Stimulated activated CD4-positive, alpha-beta T cell treated with anti-CD3 and anti-CD28 coated beads, Interleukin-12 subunit alpha, Interleukin-12 subunit beta, amount 100 ng/mL, for 24 hours (primary cell): Measurements from ENCODE around the gene POC1A.

Experiments
- DNase-seq, 2 experiments: peaks; one replicate each; pipeline ENCODE4 v3.0.0-alpha.2; 2020; ENCODE audit warnings: low read depth in 2 of 2

The POC1A gene

DNA sequence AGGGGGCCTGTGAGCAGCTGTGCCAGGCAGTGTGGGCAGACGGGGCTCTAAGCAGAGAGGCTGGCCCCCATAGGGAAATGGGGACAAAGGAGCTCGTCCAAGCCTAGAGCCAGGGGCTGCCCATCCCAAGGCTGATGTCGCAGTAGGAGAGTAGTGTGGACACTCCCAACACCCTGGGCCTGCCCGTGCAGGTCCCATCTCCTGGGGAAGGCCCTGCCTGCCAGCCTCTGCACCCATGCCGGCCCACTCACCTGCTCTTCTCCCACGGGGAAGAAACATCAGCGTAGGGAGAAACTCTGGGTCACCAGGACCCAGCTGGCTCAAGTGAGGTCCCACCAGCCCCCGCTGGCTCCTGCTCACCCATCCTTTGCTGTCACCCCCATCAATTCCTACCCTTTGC, 87.2 kb downstream of the POC1A start:
- DNase-seq = no peak

DNA sequence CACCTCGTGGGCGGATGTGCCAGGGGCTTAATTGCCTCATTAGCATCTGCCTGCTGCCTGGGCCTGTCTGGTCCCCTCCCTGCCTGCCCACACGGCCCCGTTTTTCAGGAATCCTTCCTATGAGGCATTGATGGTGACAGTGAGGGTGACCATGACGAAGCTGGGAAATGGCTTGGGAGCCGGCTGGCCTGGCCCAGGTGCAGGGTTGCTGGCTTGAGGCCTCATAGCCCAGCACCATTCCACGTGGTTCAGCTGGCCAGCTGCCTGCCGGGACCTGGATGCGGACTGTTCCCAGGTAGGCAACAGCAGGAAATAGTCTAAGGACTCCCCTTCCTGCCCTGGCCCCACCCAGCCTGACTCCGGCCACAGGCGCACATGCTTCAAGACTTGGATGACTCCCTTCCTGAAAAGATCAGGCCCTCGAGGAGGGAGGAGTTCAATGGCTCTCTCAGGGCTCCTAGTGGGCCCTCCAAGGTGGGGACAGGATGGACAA, 88.9 kb downstream of the POC1A start:
- DNase-seq = no peak

DNA sequence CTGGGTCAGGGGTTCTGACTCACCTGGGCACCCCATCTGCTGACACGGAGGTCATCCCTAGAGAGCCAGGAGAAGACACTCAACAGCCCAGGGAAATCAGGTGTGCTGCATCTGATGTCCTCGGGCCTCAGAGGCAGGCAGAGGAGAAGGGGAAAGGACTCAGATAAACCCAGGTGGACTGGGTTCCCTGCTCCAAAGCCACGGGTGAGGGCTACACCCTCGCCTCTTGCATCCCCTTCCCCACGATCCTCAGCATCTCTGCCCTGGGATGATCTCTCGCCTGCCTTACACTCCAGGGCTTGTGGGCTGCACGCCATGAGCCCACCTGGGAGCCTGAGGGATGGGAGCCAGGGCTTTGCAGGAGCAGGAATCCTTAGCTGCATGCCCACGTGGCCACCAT, 89.7 kb downstream of the POC1A start:
- no peak for DNase-seq

DNA sequence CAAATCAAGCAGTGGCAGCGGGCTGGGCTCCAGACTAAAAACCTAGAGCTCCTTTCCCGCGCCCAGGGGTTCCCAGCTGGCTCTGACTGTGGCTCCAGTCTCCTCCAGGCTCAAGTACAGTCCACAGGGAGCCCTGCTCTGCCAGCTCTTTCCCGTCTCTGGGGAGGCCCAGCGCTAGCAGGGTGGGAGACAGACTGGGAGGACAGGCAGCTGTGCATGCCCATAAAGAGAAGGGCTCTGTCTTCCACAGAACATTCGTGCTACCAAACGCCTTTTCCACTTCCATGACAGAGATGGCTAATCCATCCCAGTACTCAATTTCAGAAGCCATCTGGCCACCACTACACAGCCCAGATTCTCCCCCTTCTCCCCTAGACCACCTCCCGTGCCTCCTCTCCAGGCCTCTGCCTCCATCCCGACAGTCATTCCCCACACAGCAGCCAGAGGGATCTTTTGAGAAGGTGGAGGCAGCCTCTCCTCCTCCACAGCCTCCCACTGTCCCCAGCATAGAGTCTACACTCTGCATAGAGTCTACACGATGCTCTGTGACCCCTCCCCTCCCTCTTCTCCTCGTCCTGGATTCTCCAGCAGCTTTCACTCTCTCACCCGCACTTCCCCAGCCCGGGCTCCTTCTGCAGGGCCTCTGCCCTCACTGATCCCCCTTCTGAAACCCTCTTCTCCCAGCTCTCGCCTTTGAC, 91.0 kb downstream of the POC1A start:
- DNase-seq = no peak

DNA sequence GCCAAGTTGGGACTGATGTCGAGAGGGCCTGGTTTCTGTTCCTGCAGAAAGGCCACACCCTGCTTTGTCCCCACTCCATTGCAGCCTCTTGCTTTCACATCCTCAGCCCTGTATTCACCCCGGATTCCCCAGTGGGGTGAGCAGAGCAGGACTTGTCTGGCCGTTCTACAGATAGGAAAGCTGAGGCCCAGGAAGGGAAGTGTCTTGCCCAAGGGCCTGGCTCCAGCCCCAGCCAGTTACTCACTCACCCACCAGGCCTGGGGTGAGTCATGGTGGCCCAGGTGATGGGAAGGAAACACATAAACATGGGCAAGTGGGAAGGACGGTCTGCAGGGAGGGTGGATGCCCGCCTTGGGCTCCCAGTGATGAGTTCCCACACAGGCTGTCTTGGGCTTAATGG, 91.7 kb downstream of the POC1A start:
- DNase-seq = no peak

DNA sequence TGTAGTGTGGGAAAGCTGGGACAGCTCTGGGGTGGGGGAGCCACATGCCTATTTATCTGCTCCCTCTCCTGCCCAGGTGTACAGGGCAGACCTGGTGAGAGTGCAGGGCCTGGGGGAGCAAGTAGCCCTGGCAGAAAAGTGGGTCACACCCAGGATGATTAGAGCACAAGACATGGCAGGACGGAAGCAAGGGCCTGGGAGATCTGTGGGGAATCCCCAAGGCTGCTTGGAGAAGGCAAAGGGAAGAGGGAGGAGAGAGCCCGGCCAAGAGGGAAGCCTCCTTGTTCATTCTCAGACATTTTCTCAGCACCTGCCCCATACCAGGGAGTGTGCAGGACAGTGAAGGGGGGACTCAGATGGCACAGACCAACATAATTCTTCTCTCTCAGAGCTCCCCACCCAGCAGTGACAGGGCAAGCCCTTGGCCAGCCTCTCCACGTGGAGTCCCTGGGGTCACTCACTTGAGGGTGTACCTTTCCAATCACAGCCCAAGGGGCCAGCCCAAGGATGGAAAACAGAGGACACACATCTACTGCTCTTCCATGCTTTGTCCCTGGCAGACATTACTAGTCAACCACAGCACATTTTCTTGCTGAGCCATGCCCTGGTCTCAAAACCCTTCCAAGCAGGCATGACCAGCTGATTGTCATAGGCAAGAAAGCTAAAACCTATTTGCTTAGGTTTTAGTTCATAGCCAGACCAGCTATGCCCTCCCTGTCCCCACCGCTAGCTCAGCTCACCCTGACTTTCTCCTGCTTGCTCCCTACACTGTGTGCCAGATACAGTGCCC, 92.9 kb downstream of the POC1A start:
- no peak for DNase-seq

DNA sequence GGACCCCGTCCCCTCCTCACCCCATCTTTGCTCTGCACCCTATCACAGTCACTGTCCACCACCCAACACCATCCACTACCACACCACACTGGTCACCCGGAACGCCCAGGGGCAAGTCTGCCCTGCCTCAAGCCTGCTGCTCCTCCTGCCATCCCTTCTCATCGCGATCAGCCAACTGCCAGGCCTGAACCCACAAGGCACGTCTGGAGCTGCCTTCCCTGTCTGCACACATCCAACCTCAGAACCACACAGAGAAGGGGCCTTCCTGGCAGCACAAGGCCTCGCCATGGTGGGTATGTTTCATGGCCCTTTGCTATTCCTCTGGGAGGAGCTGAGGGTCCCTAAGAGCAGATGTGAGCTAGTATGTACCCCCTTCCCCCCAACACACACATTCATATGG, 94.4 kb downstream of the POC1A start:
- no peak for DNase-seq

DNA sequence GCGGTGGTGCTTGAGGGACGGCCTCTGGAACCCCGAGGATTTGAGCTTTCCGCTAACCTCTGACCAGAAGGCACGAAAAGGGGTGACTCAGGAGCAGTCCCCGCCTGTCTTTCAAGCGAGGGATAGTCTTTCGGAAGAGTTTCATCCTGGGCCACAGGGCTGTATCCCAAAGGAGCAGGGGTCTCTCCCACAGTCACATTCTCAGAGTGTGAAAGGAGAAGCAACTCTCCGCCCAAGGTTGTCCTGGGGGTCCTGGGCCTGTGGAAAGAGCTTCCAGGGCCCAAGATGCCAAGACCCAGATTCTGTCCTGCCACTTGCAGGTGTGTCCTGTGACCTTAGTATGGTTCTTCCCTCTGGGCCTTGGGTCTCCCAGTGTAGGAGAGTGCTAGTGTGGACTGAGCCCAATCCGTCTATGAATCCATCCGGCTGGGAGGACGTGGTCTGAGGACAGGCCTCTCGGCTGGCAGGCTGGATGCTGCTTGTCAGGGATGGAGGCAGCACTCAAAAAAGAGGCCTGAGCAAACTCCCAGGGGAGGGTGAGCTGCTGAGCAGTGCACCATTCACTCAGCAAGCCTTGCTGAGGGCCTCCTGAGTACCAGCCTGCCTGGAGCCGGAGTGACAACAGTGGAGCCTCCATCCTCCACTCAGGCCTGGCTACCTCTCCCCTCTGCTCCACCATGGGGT, 96.3 kb downstream of the POC1A start:
- no peak for DNase-seq

DNA sequence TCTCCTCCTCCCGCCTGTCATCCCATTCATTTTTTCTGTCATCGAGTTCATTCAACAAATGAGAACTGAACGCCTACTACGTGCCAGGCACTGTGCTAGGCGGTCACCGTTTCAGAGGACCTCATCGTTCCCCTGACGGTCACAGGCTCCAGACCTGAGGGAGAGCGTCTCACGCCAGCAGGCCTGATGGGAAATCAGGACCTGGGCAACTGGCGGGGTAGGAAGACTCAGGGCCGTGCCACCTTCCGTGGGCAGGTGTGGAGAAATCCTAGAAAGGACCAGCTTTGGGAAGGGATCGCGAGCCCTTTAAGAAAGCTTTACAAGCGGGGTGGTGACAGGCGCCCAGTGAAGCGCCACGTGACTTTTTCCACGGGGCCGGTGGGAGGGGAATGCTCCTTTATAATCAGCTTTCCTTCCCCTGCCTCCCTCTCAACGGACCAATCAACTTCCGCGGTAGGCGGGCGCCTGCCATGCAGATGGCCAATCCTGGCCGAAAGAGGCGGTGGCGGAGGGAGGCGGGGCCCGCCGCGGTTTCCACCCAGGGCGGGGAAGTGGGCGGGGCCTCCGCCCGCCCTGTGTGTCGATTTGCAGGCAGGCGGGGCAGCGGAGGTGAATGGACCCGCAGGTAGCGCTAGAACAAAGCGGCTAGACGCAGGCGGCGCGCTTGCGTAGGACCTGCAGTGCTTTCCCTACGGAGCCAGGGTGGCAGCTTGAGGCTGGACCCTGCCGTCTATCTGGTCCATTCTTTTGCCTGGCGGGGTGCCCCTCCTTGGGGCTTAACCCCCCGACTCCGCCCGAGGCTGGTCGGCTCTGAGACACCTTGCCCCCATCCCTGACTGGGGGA, 97.0 kb downstream of the POC1A start:
- peak; percentile 99 for DNase-seq

DNA sequence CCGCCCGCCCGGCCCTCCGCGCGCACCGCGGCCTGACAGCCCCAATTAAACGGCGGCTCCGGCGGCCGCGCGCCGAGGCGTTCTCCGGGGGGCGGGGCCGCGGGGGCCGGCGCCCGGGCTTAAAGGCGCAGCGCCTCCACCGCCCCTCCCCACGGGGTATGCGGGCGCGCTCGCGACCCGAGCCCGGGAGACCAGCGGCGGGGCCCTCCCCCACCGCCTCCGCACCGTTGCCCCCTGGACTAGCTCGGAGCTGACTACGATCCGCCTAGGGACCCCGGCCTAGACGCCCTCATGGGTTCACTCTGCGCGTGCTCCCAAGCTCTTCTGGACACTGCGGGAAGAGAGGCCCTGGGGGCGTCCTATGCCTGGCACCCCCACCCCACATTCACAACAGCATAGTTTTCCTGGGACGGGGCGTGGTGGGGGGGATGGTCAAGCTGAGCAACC, 97.7 kb downstream of the POC1A start, which contains the start of gene DUSP7:
DUSP7 (minus strand) TSS at position 51 of the 447 bp plus-strand sequence. CDS start 205 bp downstream, outside the sequence.
- peak; percentile 48 to 58 for DNase-seq

DNA sequence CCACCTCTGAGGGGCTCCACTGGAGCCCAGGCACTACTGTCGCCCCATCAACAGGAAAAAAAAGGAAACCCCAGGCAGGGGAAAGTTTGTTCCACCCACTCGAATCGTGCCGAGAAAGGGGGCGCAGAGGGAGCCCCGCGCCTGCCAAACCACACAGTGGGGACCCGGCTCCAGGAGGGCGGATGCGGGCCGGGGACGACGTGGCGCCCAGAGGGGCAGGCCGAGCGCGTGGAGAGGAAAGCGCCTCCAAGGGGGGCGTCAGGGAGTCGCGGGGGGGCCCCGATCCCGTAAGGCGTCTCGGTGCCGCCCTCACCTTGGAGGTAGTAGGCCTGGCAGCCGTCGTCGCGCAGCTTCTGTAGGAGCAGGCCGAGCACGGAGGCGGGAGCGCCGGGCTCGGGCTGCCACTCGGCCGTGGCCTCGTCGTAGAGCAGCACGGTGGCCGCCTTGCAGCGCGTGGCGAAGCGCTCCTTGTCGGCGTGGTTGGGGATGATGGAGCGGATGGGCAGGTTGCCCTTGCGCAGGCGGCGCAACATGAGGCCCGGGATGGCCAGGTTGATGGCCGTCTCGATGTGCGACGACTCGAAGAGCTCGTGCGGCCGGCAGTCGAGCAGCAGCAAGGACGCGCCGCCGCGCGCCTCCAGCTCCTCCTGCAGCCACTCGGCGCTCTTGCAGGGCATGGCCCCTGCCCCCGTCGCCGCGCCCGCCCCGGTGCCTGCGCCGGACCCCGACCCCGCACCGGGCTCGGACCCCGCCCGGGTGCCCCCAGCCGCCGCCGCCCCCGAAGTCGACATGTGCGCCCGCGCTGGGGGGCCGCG, 98.5 kb downstream of the POC1A start:
- DNase-seq = peak; percentile 17 to 18

DNA sequence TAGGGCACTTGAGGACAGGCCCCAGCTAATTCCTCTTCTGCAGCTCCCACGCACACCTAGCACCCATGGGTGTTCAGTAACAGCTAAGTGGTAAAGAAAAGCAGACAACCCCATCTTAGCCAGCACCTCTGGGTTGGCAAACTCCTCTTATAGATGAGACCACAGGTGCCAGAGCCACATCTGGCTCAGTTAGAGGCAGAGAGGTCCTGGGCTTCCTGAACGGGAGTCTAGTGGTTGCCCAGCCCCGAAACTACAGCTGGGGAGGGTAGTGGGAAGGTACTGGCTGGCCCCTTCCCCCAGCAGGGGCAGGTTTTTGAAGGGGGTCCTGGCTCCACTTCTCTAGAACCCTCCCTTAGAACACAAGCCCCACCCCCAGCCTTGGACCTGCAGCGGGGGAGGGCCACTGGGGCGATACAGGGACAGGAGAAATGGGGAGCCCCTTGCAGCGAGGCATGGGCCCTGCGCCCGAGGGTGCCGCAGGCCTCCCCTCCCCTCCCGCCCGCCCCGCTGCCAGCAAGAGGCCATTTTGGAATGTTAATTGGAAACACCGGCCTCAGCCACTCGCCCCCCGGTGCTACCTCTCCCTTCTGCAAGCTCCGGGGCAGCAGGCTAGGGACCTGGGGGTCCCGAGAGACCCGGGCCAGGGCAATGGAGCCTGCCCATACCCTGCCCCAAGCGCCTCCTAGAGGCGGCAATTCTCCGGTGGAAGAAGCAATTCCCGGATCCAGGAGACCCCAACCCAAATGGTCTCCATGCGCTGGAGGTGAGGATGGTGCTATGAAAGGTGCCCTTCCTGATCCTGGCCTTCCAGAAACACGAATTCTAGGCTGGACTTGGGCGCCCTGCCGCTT, 99.3 kb downstream of the POC1A start:
- no peak for DNase-seq

DNA sequence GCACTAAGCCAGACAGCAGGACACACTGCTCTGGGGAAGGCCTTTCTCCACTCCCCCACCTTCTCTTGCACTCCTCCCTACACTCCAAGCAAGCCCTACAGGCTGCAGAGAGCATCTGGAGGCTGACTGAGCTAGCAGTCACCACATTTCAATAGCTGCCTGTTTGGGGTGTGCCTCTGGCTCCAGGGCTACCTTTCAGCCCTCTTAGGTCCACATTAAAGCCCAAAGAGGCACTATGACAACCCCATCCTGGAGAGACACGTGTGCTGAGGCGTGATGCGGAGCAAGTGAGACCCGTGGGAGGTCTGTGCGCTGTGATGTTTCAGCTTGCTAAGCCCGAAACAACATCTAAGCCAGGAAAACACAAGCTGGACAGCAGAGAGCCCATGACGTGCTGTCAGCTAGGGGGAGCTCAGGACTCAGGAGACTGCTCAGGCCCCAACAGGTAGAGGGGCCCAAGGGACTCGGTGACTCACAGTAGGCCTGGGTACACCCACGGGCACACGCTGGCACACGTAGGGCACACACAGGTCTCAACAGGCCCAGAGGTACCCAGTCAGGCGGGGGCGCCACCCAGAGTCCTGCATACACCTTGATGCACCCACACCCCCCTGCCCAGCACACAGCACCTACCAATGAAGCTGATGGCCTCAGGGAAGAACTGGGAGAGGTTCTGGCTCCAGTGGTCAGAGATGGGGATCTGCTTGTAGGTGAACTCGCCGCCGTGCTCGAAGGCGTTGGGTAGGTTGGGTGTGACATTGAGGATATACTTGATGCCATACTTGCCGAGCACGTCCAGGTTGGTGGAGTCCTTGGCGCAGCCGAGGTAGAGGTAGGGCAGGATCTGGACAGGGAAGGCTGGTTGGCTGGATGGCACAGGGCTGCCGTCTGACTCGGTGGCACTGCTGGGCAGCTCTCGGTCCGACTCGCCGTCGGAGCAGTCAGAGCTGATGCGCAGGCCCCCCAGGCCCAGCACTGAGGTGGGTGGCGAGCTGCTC, 100.6 kb downstream of the POC1A start:
- DNase-seq = peak in 1 of 2 experiments; percentile 29

DNA sequence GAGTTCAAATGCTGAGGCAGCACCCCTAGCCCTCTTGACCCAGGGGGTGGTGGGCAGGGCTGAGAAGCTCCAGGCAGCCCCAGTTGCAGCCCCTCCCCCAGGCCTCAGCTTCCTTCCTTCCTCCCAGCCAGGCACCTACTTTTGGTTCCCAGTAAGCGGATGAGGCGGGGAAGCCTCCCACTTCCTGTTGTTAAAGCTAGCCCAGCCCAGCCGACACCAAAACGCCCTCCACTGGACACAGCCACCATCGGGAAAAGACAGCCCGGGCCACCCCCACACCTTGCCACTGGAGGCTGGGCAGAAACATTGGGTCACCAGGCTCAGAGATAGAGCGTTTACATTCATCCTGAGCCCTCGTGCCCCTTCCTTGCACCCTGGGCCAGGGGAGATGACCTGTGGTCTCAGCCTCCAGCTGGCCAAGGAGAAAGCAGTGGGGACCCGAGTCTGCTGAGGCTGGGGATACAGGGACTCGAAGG, 101.4 kb downstream of the POC1A start:
- peak in 1 of 2 experiments; percentile 40 for DNase-seq

DNA sequence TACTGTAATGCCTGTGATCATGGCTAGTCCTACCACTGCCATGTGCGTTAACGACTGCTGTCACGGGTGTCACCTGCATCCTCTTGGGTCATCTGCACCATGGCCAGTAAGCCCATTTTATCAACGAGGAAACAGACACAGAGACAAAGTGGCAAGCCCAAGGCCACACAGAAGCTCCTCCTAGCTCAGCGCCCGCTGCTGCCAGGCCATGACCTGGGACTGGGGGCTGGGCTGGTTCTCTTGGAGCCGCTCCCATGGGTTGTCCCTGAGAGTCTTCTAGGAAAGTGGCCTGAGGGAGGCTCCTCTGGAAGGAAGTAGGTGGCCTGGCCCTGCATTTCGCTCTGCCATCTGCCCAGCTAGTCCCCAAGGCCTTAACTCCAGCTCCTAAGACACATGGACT, 102.8 kb downstream of the POC1A start:
- no peak for DNase-seq

DNA sequence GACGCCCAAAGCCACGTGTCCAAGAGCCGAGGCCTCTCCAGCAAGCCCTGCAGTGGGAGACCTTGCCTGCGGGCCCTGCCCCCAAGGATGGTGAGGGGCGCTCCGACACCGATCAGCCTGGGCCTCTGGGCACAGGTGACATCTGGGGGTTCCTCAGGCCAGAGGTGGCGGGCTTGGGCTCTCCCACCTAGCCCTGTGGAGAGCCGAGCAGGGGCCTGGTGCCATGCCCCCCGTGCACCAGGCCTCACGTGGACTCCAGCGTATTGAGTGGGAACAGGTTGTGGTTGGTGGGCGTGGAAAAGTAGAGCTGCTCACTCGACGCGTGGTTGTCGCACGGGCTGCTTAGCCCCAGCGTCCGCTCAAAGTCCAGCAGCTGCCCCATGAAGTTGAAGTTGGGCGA, 103.7 kb downstream of the POC1A start:
- DNase-seq = no peak

DNA sequence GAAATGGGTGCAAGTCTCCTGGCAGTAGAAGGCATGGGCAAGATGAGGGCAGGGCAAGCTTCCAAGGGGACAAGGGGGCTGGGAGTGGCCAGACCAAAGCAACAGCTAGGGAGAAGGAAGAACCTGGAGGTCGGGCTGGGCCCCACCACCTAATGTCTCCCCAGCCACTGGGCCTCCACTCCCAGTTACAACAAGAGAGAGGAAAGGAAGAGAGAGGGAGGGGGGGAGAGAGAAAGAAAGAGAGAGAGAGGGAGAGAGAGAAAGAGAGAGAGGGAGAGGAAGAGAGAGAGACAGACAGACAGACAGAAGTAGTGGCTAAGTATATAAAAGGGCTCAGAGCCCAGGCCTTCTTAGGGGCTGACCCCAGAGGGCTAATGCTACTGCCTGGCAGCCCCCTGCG, 104.7 kb downstream of the POC1A start:
- no peak for DNase-seq

DNA sequence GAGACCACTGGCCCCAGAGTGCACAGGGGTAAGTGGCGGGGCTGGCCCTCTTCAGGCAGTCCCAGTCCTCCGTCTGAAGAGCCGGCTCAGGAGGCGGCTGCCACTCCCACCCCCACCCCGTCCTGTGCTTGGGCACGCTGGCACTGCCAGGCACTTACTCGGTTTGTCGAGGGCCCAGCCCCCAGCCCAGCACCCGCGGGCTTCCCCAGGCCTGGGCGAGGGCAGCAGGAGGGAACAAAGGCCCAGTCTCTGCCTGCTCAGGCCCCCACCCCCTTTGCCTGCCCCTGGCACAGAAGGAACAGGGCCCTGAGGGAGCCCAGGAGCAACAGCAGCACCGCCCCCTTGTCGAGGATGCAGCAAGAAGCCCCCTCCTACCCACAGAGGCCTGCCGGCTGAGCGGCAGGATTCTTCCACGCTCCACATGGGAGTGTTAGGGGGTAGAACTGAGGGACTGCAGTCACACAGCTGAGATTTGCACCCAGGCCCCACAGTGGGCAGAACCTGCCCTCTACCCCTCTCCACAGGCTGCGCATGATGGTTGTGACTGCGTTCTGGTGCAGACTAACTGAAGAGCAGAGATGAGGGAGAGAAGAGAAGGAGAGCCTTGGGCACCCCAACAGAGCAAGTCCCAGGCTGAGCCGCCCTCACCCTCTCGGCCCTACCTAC, 106.8 kb downstream of the POC1A start:
- DNase-seq = no peak
